MM.1S (cell line): Measurements from ENCODE around the gene TAF1L.

Experiments used
- EZH2 ChIP-seq: fragments of 300-600 bp; sonication (generic); optimal IDR thresholded peaks from 2 replicates; pipeline ENCODE3; 2017; ENCODE audit warnings: low read depth, mild to moderate bottlenecking, antibody characterized with exemption, low read length, mixed read lengths
- EZH2phosphoT487 ChIP-seq: fragments of 300-600 bp; sonication (generic); IDR thresholded peaks from 2 replicates; pipeline ENCODE4 v1.6.1; 2018; ENCODE audit warnings: antibody characterized with exemption, low read length
- TF ChIP-seq, protein P1 (sequence below): fragments of 300-600 bp; sonication (generic); IDR thresholded peaks from 2 replicates; pipeline ENCODE4 v1.5.1; 2016; ENCODE audit warnings: antibody characterized with exemption, low read length, mixed read lengths

DNA sequence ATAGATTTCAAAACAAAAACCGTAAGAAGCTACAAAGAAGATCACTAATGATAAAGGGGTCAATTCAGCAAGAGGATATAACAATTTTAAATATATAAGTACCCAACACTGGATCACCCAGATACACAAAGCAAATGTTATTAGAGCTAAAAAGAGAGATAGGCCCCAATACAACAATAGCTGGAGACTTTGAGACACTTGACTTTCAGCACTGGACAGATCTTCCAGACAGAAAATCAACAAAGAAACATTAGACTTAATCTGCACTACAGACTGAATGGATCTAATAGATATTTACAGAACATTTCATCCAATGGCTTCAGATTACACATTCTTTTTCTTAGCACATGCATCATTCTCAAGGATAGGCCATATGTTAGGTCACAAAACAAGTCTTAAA lies 46.3 kb upstream of the TAF1L start:
- TF ChIP-seq, protein P1, sequence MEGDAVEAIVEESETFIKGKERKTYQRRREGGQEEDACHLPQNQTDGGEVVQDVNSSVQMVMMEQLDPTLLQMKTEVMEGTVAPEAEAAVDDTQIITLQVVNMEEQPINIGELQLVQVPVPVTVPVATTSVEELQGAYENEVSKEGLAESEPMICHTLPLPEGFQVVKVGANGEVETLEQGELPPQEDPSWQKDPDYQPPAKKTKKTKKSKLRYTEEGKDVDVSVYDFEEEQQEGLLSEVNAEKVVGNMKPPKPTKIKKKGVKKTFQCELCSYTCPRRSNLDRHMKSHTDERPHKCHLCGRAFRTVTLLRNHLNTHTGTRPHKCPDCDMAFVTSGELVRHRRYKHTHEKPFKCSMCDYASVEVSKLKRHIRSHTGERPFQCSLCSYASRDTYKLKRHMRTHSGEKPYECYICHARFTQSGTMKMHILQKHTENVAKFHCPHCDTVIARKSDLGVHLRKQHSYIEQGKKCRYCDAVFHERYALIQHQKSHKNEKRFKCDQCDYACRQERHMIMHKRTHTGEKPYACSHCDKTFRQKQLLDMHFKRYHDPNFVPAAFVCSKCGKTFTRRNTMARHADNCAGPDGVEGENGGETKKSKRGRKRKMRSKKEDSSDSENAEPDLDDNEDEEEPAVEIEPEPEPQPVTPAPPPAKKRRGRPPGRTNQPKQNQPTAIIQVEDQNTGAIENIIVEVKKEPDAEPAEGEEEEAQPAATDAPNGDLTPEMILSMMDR, result no peak
- TF ChIP-seq EZH2 (no peak), EZH2phosphoT487 (no peak)
